ENCODE measurements around the gene CLCN3.

The CLCN3 gene

DNA sequence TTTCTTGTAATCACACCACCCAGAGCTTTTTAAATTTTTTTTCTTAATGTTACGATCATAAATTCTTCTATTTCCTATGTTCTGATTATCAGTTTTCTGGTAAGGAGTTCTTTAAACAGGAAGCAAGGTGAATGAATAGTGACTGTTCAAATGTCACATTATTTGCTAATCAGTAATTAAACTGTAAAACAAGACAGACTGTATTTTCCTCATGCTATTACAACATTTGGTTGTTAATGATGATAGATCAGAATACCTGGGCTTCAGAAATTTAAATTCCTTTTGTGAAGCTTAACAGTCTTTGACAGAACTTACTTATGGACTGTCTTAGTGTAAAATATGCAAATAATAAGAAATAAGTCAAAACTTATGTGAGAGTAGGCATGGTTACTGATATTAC is 41.4 kb downstream of the CLCN3 start:
- H3K4me3 ChIP-seq (ENCODE audit: low read depth, low read length): no peak overlapping the region
- TF ChIP-seq, protein P1, sequence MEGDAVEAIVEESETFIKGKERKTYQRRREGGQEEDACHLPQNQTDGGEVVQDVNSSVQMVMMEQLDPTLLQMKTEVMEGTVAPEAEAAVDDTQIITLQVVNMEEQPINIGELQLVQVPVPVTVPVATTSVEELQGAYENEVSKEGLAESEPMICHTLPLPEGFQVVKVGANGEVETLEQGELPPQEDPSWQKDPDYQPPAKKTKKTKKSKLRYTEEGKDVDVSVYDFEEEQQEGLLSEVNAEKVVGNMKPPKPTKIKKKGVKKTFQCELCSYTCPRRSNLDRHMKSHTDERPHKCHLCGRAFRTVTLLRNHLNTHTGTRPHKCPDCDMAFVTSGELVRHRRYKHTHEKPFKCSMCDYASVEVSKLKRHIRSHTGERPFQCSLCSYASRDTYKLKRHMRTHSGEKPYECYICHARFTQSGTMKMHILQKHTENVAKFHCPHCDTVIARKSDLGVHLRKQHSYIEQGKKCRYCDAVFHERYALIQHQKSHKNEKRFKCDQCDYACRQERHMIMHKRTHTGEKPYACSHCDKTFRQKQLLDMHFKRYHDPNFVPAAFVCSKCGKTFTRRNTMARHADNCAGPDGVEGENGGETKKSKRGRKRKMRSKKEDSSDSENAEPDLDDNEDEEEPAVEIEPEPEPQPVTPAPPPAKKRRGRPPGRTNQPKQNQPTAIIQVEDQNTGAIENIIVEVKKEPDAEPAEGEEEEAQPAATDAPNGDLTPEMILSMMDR (IDR thresholded peaks at IDR 0.05; ENCODE audit: borderline replicate concordance, insufficient read depth, low read depth, low read length): no peak

DNA sequence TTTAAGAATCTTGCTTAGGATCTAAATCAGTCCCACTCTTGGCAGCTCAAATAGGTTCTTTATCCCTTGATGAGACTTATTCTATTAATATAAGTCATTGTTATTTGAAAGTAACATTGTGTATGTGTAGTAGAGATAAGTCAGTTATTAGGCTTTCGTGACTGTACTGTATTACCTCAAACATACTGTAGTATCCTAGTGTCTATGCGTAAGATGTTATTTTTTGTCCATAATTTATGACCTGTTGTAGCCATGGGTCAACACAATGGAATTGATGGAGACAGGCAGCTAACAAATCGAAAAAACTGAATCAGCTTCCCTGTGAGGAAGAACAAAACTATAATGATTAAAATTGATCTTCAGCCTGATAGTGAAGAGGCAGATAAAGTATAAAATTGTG is 41.8 kb downstream of the CLCN3 start:
- no peak overlapping the region for H3K4me3 ChIP-seq (ENCODE audit: low read depth, low read length)
- TF ChIP-seq, protein P1 (IDR thresholded peaks at IDR 0.05; ENCODE audit: borderline replicate concordance, insufficient read depth, low read depth, low read length): no peak

DNA sequence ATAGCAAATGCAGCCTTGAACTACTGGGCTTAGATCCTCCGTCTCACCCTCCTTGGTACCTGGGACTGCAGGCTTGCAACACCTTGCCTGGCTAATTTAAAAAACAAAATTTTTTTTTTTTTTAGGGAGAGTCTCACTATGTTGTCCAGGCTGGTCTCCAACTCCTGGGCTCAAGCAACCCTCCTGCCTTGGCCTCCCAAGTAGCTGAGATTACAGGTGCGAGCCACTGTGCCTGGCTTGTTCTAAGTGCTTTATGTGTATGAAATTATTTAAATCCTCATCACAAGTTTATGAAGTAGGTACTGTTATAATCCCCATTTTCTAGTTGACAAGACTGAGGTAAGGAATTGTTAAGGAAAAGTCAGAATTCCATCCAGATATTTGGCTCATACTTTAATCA is 43.0 kb downstream of the CLCN3 start:
- H3K4me3 ChIP-seq (ENCODE audit: low read depth, low read length): no peak overlapping the region
- TF ChIP-seq, protein P1 (IDR thresholded peaks at IDR 0.05; ENCODE audit: borderline replicate concordance, insufficient read depth, low read depth, low read length): no peak

DNA sequence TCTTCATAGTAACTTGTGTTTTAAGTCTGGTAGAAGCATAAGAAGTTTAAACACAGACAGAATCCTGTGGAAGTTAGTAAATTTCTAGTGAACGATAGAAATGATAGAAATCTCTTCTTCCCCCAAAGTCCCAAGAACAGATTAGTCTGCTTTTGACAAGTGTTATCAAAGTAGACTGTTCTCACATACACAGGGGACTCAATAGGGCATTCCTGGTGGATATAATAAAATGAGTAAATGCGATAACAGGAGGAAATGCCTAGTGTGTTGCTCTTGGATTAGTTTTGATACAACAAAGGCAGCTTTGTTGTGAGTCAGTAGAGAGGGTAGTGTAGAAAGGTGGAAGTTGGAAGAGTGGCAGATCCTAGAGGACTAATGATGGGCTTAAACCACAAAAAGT is 43.5 kb downstream of the CLCN3 start:
- TF ChIP-seq, protein P1 (IDR thresholded peaks at IDR 0.05; ENCODE audit: borderline replicate concordance, insufficient read depth, low read depth, low read length): no peak
- H3K4me3 ChIP-seq (ENCODE audit: low read depth, low read length): no peak overlapping the region

GRCh38 chr4:169664615-169665014 is 44.2 kb downstream of the CLCN3 start:
- TF ChIP-seq, protein P1 (IDR thresholded peaks at IDR 0.05; ENCODE audit: borderline replicate concordance, insufficient read depth, low read depth, low read length): no peak
- no peak overlapping the region for H3K4me3 ChIP-seq (ENCODE audit: low read depth, low read length)

- H3K4me3 ChIP-seq (ENCODE audit: low read depth, low read length): no peak overlapping the region
- TF ChIP-seq, protein P1 (IDR thresholded peaks at IDR 0.05; ENCODE audit: borderline replicate concordance, insufficient read depth, low read depth, low read length): no peak
These were observed 44.8 kb downstream of the CLCN3 start for GRCh38 chr4:169665046-169665737.

- TF ChIP-seq, protein P1 (IDR thresholded peaks at IDR 0.05; ENCODE audit: borderline replicate concordance, insufficient read depth, low read depth, low read length): no peak
- no peak overlapping the region for H3K4me3 ChIP-seq (ENCODE audit: low read depth, low read length)
These were observed 47.8 kb downstream of the CLCN3 start for GRCh38 chr4:169668069-169668721.
